NB4 (cell line): Measurements from ENCODE around the gene NFIA.

ENCODE experiments used
- CTCF ChIP-seq: IDR thresholded peaks from one replicate; pipeline ENCODE4 v1.5.1; 2012; ENCODE audit warnings: low read depth, low read length
- MAX ChIP-seq: IDR thresholded peaks from 2 replicates; pipeline ENCODE4 v1.6.1; 2011; ENCODE audit warnings: low read depth, low read length
- MYC ChIP-seq: IDR thresholded peaks from 2 replicates; pipeline ENCODE4 v1.6.1; 2011; ENCODE audit warnings: low read depth, low read length
- POLR2A ChIP-seq: IDR thresholded peaks from 2 replicates; pipeline ENCODE4 v1.6.1; 2011; ENCODE audit warnings: mild to moderate bottlenecking; ENCODE audit not compliant: insufficient read length; ENCODE audit errors: extremely low read depth

- TF ChIP-seq CTCF (no peak), MAX (no peak), MYC (no peak), POLR2A (no peak)
Measured at GRCh38 chr1:61142043-61142440, 59.7 kb downstream of the NFIA start.
